HEK293 (cell line): ENCODE data around the gene TCTN2.
A peak's percentile ranks its signal among the peaks of the same experiment; 100 is the strongest.

Source experiments
- CTCF ChIA-PET: fragments of 350-600 bp; formaldehyde crosslinking; extraction: SDS; loops from one replicate; lab custom pipeline; 2021; ENCODE audit warnings: antibody characterized with exemption; lab: Yijun Ruan, JAX
- POLR2A ChIA-PET: fragments of 300-600 bp; formaldehyde crosslinking; extraction: SDS; loops from one replicate; lab custom pipeline; 2020; ENCODE audit warnings: antibody characterized with exemption, inconsistent platforms; lab: Yijun Ruan, JAX
- H3K27ac ChIP-seq: fragments of 200-500 bp; sonication (Bioruptor generic); 2 replicates; pipeline ENCODE4 v1.5.1; 2014; ENCODE audit warnings: low read depth, low read length, control low read depth, inconsistent platforms; ENCODE audit errors: extremely low read depth
- H3K36me3 ChIP-seq, 2 experiments: fragments of 200-500 bp in 1 of 2; sonication (Bioruptor generic) in 1 of 2; 1 replicate in 1 of 2; 2 replicates in 1 of 2; pipeline ENCODE4 v1.5.1; 2014 to 2017; ENCODE audit warnings: inconsistent platforms in 2 of 2, low read length in 2 of 2; ENCODE audit not compliant: control insufficient read depth in 2 of 2, insufficient read depth in 1 of 2
- H3K4me1 ChIP-seq: fragments of 200-500 bp; sonication (Bioruptor generic); 2 replicates; pipeline ENCODE4 v1.5.1; 2014; ENCODE audit warnings: mild to moderate bottlenecking, low read length, inconsistent platforms; ENCODE audit not compliant: control insufficient read depth, insufficient read depth
- H3K4me3 ChIP-seq: 2 replicates; pipeline ENCODE4 v1.5.1; 2011; ENCODE audit warnings: low read depth, mild to moderate bottlenecking, control low read depth, low read length, moderate library complexity
- H3K9me3 ChIP-seq: fragments of 200-500 bp; sonication (Bioruptor generic); 2 replicates; pipeline ENCODE4 v1.5.1; 2014; ENCODE audit warnings: low read depth, low read length, inconsistent platforms; ENCODE audit not compliant: control insufficient read depth, insufficient read depth
- KLF8 ChIP-seq: fragments of 450-650 bp; formaldehyde crosslinking; IDR thresholded peaks from 2 replicates; pipeline ENCODE4 v1.5.1; 2016; ENCODE audit warnings: missing biosample characterization, missing genetic modification characterization
- MZF1 ChIP-seq: fragments of 450-650 bp; formaldehyde crosslinking; IDR thresholded peaks from 2 replicates; pipeline ENCODE4 v1.5.1; 2017; ENCODE audit warnings: missing biosample characterization, missing genetic modification characterization, borderline replicate concordance
- PBX3 ChIP-seq: sonication (generic); formaldehyde crosslinking; IDR thresholded peaks from 2 replicates; pipeline ENCODE4 v1.8.1; 2022; ENCODE audit warnings: mild to moderate bottlenecking, moderate library complexity, missing genetic modification reagents
- PRDM10 ChIP-seq: fragments of 450-650 bp; formaldehyde crosslinking; IDR thresholded peaks from 2 replicates; pipeline ENCODE4 v1.5.1; 2016; ENCODE audit warnings: missing biosample characterization, missing genetic modification characterization
- YY1 ChIP-seq: fragments of 450-650 bp; formaldehyde crosslinking; IDR thresholded peaks from 2 replicates; pipeline ENCODE4 v1.5.1; 2018; ENCODE audit warnings: missing biosample characterization, missing genetic modification characterization
- YY2 ChIP-seq: fragments of 450-650 bp; formaldehyde crosslinking; IDR thresholded peaks from 2 replicates; pipeline ENCODE4 v1.5.1; 2016; ENCODE audit warnings: missing biosample characterization, missing genetic modification characterization
- ZBTB48 ChIP-seq: fragments of 450-650 bp; formaldehyde crosslinking; IDR thresholded peaks from 2 replicates; pipeline ENCODE4 v1.5.1; 2016; ENCODE audit warnings: missing biosample characterization, missing genetic modification characterization
- ZFP3 ChIP-seq: fragments of 450-650 bp; formaldehyde crosslinking; IDR thresholded peaks from 2 replicates; pipeline ENCODE4 v1.5.1; 2016; ENCODE audit warnings: low read depth, missing biosample characterization, missing genetic modification characterization
- ZNF121 ChIP-seq: fragments of 450-650 bp; formaldehyde crosslinking; IDR thresholded peaks from 2 replicates; pipeline ENCODE4 v1.5.1; 2016; ENCODE audit warnings: missing biosample characterization, missing genetic modification characterization
- ZNF184 ChIP-seq: fragments of 450-650 bp; IDR thresholded peaks from 2 replicates; pipeline ENCODE4 v1.5.1; 2018; ENCODE audit warnings: missing biosample characterization, mild to moderate bottlenecking, missing genetic modification characterization
- ZNF24 ChIP-seq: fragments of 450-650 bp; formaldehyde crosslinking; IDR thresholded peaks from 2 replicates; pipeline ENCODE4 v1.5.1; 2016; ENCODE audit warnings: missing biosample characterization, missing genetic modification characterization
- ZNF292 ChIP-seq: fragments of 450-650 bp; formaldehyde crosslinking; IDR thresholded peaks from 2 replicates; pipeline ENCODE4 v1.5.1; 2016; ENCODE audit warnings: low read depth, missing biosample characterization, missing genetic modification characterization, borderline replicate concordance
- ZNF366 ChIP-seq: fragments of 450-650 bp; formaldehyde crosslinking; conservative IDR thresholded peaks from 2 replicates; pipeline ENCODE4 v1.5.1; 2016; ENCODE audit warnings: missing biosample characterization, missing genetic modification characterization
- ZNF398 ChIP-seq: fragments of 450-650 bp; formaldehyde crosslinking; IDR thresholded peaks from 2 replicates; pipeline ENCODE4 v1.5.1; 2017; ENCODE audit warnings: missing biosample characterization, missing genetic modification characterization
- ZNF529 ChIP-seq: fragments of 450-650 bp; formaldehyde crosslinking; IDR thresholded peaks from 2 replicates; pipeline ENCODE4 v1.5.1; 2017; ENCODE audit warnings: missing genetic modification characterization, missing biosample characterization; ENCODE audit not compliant: insufficient replicate concordance
- ZNF580 ChIP-seq: fragments of 450-650 bp; formaldehyde crosslinking; IDR thresholded peaks from 2 replicates; pipeline ENCODE4 v1.5.1; 2016; ENCODE audit warnings: missing biosample characterization, missing genetic modification characterization
- ZNF600 ChIP-seq: fragments of 450-650 bp; formaldehyde crosslinking; IDR thresholded peaks from 2 replicates; pipeline ENCODE4 v1.5.1; 2016; ENCODE audit warnings: missing biosample characterization, missing genetic modification characterization

The TCTN2 gene

GRCh38 chr12:123634142-123634561 is 36.8 kb upstream of the TCTN2 start:
- 0 out of 2 replicates have a peak, but pooled peaks cover 5% of the 10 kb centered on the region for H3K4me1 ChIP-seq
- H3K9me3 ChIP-seq, result no peaks in the 10 kb centered on the region
- POLR2A ChIA-PET, result interaction anchor here (0.8 to 1.2 kb wide), 4 partner anchors 10 to 401 kb away, joined by 3 to 6 read pairs (median 4); partner anchors contain the start of genes ATP6V0A2 and MPHOSPH9
- peaks cover 19% of the 10 kb centered on the region in 2 experiments for H3K36me3 ChIP-seq
- CTCF ChIA-PET, result no interaction called here
- peak overlapping the region; percentile 71 for H3K4me3 ChIP-seq
- TF ChIP-seq ZNF292 (tag by site-specific recombination) (no peak), YY1 (tag by site-specific recombination) (peak; percentile 37; the same call in 1 of the 2 replicates), ZNF121 (tag by site-specific recombination) (peak; percentile 96), PBX3 (CRISPR knock-in tag) (no peak)
- peak overlapping the region; percentile 89 for H3K27ac ChIP-seq

- no peak for TF ChIP-seq ZFP3 (tag by site-specific recombination)
- TF ChIP-seq, all 188 proteins: peak for 0
- Histone ChIP-seq H3K27ac (no peak overlapping the region), H3K4me1 (no peaks in the 10 kb centered on the region), H3K4me3 (no peak overlapping the region), H3K9me3 (no peaks in the 10 kb centered on the region), H3K36me3 (peaks cover 66 to 74% of the 10 kb centered on the region in 2 experiments)
- ChIA-PET POLR2A (no interaction called here), CTCF (interaction anchor here (1.0 kb wide), 1 partner anchor 9 kb away, joined by 3 read pairs; no protein-coding TSS in a partner anchor)
Observed at GRCh38 chr12:123643911-123644310, 27.0 kb upstream of the TCTN2 start.

GRCh38 chr12:123645380-123645779 is 25.5 kb upstream of the TCTN2 start:
- CTCF ChIA-PET, result no interaction called here
- no peaks in the 10 kb centered on the region for H3K9me3 ChIP-seq
- no peak overlapping the region for H3K27ac ChIP-seq
- H3K4me1 ChIP-seq, result no peaks in the 10 kb centered on the region
- peaks cover 65 to 79% of the 10 kb centered on the region in 2 experiments for H3K36me3 ChIP-seq
- TF ChIP-seq PRDM10 (tag by site-specific recombination) (no peak), ZNF121 (tag by site-specific recombination) (no peak), MZF1 (tag by site-specific recombination) (no peak), ZNF529 (no peak), YY2 (tag by site-specific recombination) (no peak), ZNF24 (tag by site-specific recombination) (no peak), ZNF600 (tag by site-specific recombination) (no peak), ZBTB48 (tag by site-specific recombination) (no peak), ZNF366 (tag by site-specific recombination) (no peak), KLF8 (tag by site-specific recombination) (no peak), ZNF184 (tag by site-specific recombination) (no peak), ZNF580 (tag by site-specific recombination) (no peak), ZNF398 (tag by site-specific recombination) (no peak)
- TF ChIP-seq, all 188 proteins: peak for 0
- POLR2A ChIA-PET, result interaction anchor here (0.7 kb wide), 1 partner anchor 61 kb away, joined by 3 read pairs; the partner anchor contains the start of gene TMED2
- H3K4me3 ChIP-seq, result no peak overlapping the region
